Parathyroid adenoma (tissue), 2 donors: ENCODE results near the gene CHTF18.

Experiments
- H2AFZ ChIP-seq: fragments of 300-600 bp; sonication (generic); one replicate; pipeline ENCODE4 v1.7.0; 2017; ENCODE audit warnings: antibody characterized with exemption, mild to moderate bottlenecking
- H3K27ac ChIP-seq: fragments of 300-600 bp; sonication (generic); one replicate; pipeline ENCODE4 v1.7.0; 2017
- H3K27me3 ChIP-seq: fragments of 300-600 bp; sonication (generic); one replicate; pipeline ENCODE4 v1.7.0; 2017; ENCODE audit warnings: low read length; ENCODE audit not compliant: control insufficient read depth, insufficient read depth
- H3K36me3 ChIP-seq: fragments of 300-600 bp; sonication (generic); one replicate; pipeline ENCODE4 v1.7.0; 2017; ENCODE audit warnings: low read length; ENCODE audit not compliant: control insufficient read depth, insufficient read depth
- H3K4me1 ChIP-seq: fragments of 300-600 bp; sonication (generic); one replicate; pipeline ENCODE4 v1.7.0; 2017; ENCODE audit warnings: control low read depth
- H3K4me2 ChIP-seq: fragments of 300-600 bp; sonication (generic); one replicate; pipeline ENCODE4 v1.7.0; 2017; ENCODE audit warnings: low read length
- H3K4me3 ChIP-seq: fragments of 300-600 bp; sonication (generic); one replicate; pipeline ENCODE4 v1.7.0; 2017; ENCODE audit warnings: low read depth, low read length
- H3K79me2 ChIP-seq: fragments of 300-600 bp; sonication (generic); one replicate; pipeline ENCODE4 v1.7.0; 2017; ENCODE audit warnings: control low read depth
- H3K9ac ChIP-seq: fragments of 300-600 bp; sonication (generic); one replicate; pipeline ENCODE4 v1.7.0; 2017; ENCODE audit warnings: mild to moderate bottlenecking
- H3K9me3 ChIP-seq: fragments of 300-600 bp; sonication (generic); one replicate; pipeline ENCODE4 v1.7.0; 2017; ENCODE audit warnings: low read length; ENCODE audit not compliant: control insufficient read depth
- CTCF ChIP-seq: fragments of 300-600 bp; sonication (generic); IDR thresholded peaks from one replicate; pipeline ENCODE4 v1.7.0; 2017; ENCODE audit warnings: antibody characterized with exemption, mild to moderate bottlenecking
- donor health status: primary hyperparathyroidism.

Gene CHTF18

GRCh38 chr16:790086-790485 lies 1.7 kb downstream of the CHTF18 start:
- Histone ChIP-seq H3K36me3 (no peaks in the 10 kb centered on the region), H3K9ac (no peak overlapping the region), H2AFZ (no peak overlapping the region), H3K27ac (no peak overlapping the region), H3K79me2 (no peaks in the 10 kb centered on the region), H3K4me1 (peaks cover 7% of the 10 kb centered on the region), H3K4me3 (no peak overlapping the region), H3K27me3 (no peaks in the 10 kb centered on the region), H3K9me3 (no peaks in the 10 kb centered on the region), H3K4me2 (no peak overlapping the region)
- no peak for TF ChIP-seq CTCF

GRCh38 chr16:791131-791530 lies 2.7 kb downstream of the CHTF18 start:
- Histone ChIP-seq H2AFZ (no peak overlapping the region), H3K27me3 (no peaks in the 10 kb centered on the region), H3K4me3 (no peak overlapping the region), H3K27ac (no peak overlapping the region), H3K4me1 (peaks cover 7% of the 10 kb centered on the region), H3K4me2 (no peak overlapping the region), H3K9ac (no peak overlapping the region), H3K9me3 (no peaks in the 10 kb centered on the region), H3K79me2 (no peaks in the 10 kb centered on the region), H3K36me3 (no peaks in the 10 kb centered on the region)
- no peak for TF ChIP-seq CTCF

GRCh38 chr16:792221-792995 lies 4.0 kb downstream of the CHTF18 start:
- H3K4me1 ChIP-seq = peaks cover 2% of the 10 kb centered on the region
- no peaks in the 10 kb centered on the region for H3K9me3 ChIP-seq
- no peaks in the 10 kb centered on the region for H3K27me3 ChIP-seq
- H3K36me3 ChIP-seq = no peaks in the 10 kb centered on the region
- H3K4me3 ChIP-seq = no peak overlapping the region
- H2AFZ ChIP-seq = no peak overlapping the region
- H3K9ac ChIP-seq = no peak overlapping the region
- no peak for TF ChIP-seq CTCF
- no peak overlapping the region for H3K4me2 ChIP-seq
- H3K27ac ChIP-seq = no peak overlapping the region
- no peaks in the 10 kb centered on the region for H3K79me2 ChIP-seq

- no peak overlapping the region for H3K9ac ChIP-seq
- H3K27ac ChIP-seq = no peak overlapping the region
- no peak for TF ChIP-seq CTCF
- no peaks in the 10 kb centered on the region for H3K4me1 ChIP-seq
- H3K9me3 ChIP-seq = no peaks in the 10 kb centered on the region
- H3K36me3 ChIP-seq = no peaks in the 10 kb centered on the region
- H2AFZ ChIP-seq = no peak overlapping the region
- no peaks in the 10 kb centered on the region for H3K27me3 ChIP-seq
- no peaks in the 10 kb centered on the region for H3K79me2 ChIP-seq
- no peak overlapping the region for H3K4me3 ChIP-seq
- H3K4me2 ChIP-seq = no peak overlapping the region
These were observed 5.0 kb downstream of the CHTF18 start for GRCh38 chr16:793414-793813.
